Left renal cortex interstitium (tissue), 4 donors: ENCODE data around the gene GPR25. TPM values are rescaled to one million over a fixed set of nuclear protein-coding genes. Genes with fewer than 3 reads are reported as not detected.

ENCODE experiments used
- DNase-seq, 4 donors: peaks; one replicate each; pipeline ENCODE4 v3.0.0-alpha.2; 2013; ENCODE audit warnings: low read depth in 4 of 4, low spot score in 2 of 4, missing footprints in 1 of 4
- polyA plus RNA-seq, 4 donors: library from polyadenylated mRNA; unstranded; fragments of 120-200 nt; gene quantifications; one replicate each; pipeline ENCODE4 v1.2.1, GENCODE V29; 2013; ENCODE audit not compliant: insufficient read length in 4 of 4

GPR25 gene
- polyA plus RNA-seq, 4 donors, result not detected

DNA sequence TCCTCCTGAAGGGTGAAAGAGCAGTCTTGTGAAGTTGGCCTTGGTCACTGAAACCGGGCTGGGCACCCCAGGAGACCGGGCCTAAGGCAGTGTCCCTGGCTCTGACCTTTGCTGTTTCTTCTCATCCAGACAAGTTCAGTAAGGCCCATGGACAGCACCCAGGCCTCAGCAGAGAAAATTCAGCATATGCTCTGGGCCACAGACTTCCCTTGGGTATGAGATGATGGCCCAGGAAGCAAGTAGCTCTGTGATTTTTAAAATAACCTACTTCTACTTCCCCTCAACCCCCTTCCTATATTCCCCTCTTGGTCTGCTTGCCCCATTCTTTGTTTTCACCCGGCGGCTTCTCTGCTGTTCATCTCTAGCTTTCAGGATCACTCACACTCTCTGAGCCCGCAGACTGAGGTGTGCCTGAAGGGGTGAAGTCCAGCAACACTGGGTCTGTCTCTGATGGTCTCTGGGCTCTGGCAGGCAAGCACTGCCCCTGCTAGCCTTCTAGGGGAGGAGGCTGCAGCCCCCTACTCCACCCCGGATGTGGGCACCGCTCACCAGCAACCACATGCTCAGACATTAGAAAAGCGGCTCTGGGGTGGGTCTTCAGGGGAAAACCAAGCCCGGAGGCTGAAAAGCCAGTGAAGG lies 2.9 kb upstream of the GPR25 start:
- no peak for DNase-seq

DNA sequence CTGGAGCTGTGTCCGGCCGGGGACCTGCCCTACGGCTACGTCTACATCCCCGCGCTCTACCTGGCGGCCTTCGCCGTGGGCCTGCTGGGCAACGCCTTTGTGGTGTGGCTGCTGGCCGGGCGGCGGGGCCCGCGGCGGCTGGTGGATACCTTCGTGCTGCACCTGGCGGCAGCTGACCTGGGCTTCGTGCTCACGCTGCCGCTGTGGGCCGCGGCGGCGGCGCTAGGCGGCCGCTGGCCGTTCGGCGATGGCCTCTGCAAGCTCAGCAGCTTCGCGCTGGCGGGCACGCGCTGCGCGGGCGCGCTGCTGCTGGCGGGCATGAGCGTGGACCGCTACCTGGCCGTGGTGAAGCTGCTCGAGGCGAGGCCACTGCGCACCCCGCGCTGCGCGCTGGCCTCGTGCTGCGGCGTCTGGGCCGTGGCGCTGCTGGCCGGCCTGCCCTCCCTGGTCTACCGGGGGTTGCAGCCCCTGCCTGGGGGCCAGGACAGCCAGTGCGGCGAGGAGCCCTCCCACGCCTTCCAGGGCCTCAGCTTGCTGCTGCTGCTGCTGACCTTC lies 412 bp downstream of the GPR25 start:
- no peak for DNase-seq

GRCh38 chr1:200873671-200874397 lies 1.1 kb downstream of the GPR25 start:
- DNase-seq, result no peak

DNA sequence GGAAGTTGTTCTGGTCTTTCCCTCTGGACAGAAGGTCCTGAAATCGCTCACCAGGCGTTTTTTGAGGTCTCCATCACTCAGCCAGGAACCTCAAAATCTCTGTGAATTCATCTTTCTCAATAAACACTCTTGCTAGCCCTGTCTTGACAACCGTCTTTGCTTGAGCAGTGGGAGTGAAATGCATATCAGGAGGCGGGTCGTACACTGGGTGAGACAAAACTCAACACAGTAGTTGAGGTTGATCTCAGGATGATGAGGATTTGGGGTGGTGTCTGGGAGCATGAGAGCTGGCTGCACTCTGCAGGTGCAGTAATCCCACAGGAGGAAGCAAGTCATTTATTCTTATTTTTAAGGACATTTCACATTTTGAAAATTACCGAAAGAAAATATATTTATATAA lies 1.9 kb downstream of the GPR25 start:
- DNase-seq, result no peak

- DNase-seq, result no peak
These were observed 2.6 kb downstream of the GPR25 start for GRCh38 chr1:200875416-200875815.

DNA sequence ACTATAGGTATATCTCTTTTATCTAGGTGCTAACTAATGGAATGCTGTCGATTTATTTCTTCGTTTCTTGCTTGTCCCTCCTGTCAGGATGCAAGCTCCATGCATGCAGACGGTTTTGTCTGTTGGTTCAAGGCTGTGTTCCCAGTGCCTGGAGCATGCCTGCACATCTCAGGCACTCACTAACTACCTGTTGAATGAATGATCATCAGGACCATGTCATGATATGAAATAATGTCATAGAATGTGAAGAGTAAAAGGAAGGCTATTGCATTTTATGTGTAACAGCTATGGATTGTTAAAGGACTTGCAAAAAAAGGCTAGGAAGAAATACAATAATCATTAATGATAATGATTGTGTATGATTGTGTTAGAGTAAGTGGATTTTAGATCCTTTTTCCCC lies 4.2 kb downstream of the GPR25 start:
- DNase-seq, result no peak

- no peak for DNase-seq
These were observed 5.2 kb downstream of the GPR25 start for GRCh38 chr1:200877839-200878551.

- no peak for DNase-seq
These were observed 7.4 kb downstream of the GPR25 start for GRCh38 chr1:200880212-200880611.

DNA sequence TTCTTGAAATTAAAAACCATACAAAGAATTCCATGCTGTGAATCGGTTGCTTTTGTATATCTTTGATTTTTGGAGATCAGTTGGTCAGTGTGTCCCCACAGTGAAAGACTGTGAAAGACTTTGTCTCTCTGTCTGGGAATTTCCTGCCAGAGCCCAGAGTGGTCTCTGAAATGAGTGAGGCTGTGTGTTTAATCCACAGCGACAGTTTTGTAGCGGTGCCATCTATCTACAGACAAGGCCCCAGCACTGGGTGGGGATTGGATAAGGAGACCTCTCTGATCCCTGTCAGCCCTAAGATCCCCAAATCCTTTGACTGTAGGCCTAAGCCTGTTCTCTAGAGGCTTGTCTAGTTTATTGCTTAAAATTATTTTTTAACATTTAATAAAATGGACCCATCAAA lies 10.3 kb downstream of the GPR25 start:
- no peak for DNase-seq

GRCh38 chr1:200885623-200886402 lies 13.0 kb downstream of the GPR25 start:
- no peak for DNase-seq

- DNase-seq, result no peak
These were observed 13.8 kb downstream of the GPR25 start for GRCh38 chr1:200886594-200886993.

GRCh38 chr1:200887036-200887435 lies 14.3 kb downstream of the GPR25 start:
- no peak for DNase-seq

- no peak for DNase-seq
These were observed 15.1 kb downstream of the GPR25 start for GRCh38 chr1:200887772-200888348.

- DNase-seq, result no peak
These were observed 15.6 kb downstream of the GPR25 start for GRCh38 chr1:200888349-200888838.

DNA sequence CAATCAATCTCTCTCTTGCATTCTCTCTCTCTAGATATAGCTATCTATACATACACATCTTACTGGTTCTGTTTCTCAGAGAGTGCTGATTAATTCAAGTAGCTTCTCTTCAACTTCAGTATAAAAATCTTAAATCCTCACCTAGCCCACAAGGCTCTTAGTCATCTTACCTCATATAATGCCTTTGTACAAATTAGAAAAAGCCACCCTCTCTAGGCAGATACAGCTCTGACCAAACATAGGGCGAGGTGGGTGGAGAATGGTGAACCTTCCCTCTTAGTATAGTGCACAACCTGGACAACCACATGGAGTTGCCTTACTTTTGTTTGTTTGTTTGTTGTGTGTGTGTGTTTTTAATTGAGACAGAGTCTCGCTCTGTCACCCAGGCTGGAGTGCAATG lies 16.8 kb downstream of the GPR25 start:
- no peak for DNase-seq

DNA sequence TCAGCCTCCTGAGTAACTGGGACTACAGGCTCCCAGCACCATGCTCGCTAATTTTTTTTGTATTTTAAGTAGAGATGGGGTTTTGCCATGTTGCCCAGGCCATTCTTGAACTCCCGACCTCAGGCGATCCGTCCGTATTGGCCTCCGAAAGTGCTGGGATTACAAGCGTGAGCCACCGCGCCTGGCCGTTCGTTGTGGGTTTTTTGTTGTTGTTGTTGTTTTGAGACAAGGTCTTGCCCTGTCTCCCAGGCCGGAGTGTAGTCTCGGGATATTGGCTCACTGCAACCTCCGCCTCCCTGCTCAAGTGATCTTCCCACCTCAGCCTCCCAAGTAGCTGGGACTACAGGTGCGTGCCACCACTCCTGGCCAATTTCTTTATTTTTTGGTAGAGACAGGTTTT lies 17.2 kb downstream of the GPR25 start:
- no peak for DNase-seq

GRCh38 chr1:200890818-200891773 lies 18.3 kb downstream of the GPR25 start:
- peak in 2 of 4 donors; percentile 75 to 86 for DNase-seq

- no peak for DNase-seq
These were observed 19.0 kb downstream of the GPR25 start for GRCh38 chr1:200891774-200892157.

DNA sequence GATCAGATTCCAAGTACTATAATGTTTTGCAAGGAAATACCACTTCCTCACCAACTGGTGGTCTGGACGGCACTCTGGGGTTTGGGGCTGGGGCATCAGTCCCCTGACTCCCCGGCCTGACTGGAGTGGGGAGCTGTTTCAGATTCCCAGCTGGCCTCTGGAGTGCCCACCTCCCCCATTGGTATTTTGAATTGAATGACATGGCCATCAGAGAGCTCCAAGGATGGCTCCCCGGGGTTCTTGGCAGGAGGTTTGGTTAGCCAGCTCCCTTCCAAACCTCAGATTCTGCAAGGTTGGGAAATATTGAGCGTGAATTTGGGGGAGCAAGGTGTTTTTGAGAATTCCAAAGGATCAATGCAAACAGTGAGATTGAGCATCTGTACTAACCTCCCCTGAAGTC lies 19.8 kb downstream of the GPR25 start:
- no peak for DNase-seq
